HG03571 (cell line): ENCODE measurements around the gene ZNF576.
"Not testable (repeated sequence)": the region's sequence is repeated elsewhere in the genome, so short reads cannot be mapped to it uniquely, and the experiment has no call there.

Experiments used
- ATAC-seq: cut with Tn5 transposase; IDR thresholded peaks from one replicate; pipeline ENCODE4 v1.9.1; 2021; ENCODE audit not compliant: unreplicated experiment

The ZNF576 gene

DNA sequence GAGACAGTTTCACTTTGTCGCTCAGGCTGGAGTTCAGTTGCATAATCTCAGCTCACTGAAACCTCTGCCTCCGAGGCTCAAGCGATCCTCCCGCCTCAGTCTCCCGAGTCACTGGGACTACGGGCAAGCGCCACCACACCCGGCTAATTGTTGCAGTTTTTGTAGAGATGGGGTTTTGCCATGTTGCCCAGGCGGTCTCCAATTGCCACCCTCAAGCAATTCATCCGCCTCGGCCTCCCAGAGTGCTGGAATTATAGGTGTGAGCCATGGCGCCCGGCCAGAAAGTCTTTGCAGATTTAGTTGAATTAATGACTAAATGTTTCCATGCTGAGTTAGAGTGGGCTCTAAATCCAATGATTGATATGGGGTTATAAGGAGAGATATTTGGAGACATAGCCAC is 47.8 kb downstream of the ZNF576 start:
- ATAC-seq = no peak

DNA sequence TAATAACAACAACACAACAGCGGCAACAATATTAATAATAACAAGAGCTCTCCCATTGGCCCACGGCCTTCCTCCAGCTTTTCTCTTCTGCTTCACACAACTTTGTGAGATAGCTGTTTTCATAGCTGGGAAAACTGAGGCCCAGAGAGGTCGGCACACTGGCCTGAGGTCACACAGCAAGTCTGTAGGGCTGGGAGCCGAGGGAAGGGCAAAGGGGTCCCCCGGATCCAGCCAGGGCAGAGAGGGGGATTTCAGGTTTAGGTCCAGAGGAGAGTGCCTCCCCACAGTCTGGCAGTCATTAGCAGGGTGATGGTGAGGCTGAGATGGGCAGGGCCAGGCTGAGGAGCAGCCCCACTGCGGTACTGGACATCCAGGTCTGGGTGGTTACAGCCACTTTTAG is 52.2 kb downstream of the ZNF576 start:
- no peak for ATAC-seq

DNA sequence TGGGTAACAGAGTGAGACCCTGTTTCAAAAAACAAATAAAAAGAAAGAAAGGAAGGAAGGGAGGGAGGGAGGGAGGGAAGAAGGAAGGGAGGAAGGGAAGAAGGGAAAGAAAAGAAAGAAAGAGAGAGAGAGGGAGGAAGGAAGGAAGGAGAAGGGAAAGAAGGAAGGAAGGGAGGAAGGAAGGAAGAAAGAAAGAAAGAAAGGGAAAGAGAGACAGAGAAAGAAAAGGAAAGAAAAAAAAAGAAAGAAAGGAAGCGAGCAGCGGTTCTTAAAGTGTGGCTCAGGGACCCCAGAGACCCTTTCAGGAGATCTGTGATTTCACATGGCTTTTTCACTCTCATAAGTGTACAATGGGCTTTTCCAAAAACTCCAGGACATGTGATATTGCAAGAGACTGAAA is 53.1 kb downstream of the ZNF576 start:
- ATAC-seq = no peak

DNA sequence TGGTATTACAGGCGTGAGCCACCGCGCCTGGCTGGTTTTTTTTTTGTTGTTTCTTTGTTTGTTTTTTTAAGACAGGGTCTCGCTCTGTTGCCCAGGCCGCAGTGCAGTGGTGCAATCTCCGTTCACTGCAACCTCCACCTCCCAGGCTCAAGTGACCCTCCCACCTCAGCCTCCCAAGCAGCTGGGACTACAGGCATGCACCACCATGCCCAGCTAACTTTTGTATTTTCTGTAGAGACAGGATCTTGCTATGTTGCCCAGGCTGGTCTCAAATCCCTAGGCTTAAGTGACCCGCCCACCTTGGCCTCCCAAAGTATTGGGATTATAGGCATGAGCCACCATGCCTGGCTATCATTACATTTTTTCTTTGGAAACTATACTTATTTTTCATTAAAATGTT is 53.9 kb downstream of the ZNF576 start:
- not testable (repeated sequence) for ATAC-seq
